Fibroblast of mammary gland (primary cell): ENCODE measurements around the gene RPS6KC1.

Experiments used
- DNase-seq: peaks from one replicate; pipeline ENCODE4 v3.0.0-alpha.2; 2010; ENCODE audit warnings: low read depth
- H3K4me3 ChIP-seq: 2 replicates; pipeline ENCODE4 v1.5.1; 2011; ENCODE audit warnings: low read depth, mild to moderate bottlenecking, low read length, moderate library complexity; ENCODE audit not compliant: control insufficient read depth
- TF ChIP-seq, protein P1 (sequence below): conservative IDR thresholded peaks from 2 replicates; pipeline ENCODE4 v1.5.1; 2011; ENCODE audit warnings: low read depth, low read length, inconsistent platforms; ENCODE audit not compliant: control insufficient read depth, insufficient read depth

Gene RPS6KC1

DNA sequence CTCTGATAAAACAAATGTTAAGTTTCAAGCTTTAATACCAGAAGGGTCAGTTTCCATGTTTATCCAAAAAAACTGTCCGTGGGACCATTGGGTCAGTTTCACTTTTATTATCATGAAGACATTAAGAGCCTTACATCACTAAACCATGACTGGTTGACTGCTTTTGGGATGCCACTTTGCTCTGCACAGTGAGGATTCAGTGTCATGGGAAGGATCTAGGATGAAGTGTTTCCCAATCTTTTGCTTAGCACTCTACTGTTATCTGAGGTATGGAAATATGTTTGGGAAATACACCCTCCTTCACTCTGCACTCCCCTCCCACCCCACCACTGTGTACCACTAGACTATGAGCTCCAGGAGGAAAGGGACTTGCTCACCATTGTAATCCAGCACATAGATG, 16.3 kb downstream of the RPS6KC1 start:
- TF ChIP-seq, protein P1, sequence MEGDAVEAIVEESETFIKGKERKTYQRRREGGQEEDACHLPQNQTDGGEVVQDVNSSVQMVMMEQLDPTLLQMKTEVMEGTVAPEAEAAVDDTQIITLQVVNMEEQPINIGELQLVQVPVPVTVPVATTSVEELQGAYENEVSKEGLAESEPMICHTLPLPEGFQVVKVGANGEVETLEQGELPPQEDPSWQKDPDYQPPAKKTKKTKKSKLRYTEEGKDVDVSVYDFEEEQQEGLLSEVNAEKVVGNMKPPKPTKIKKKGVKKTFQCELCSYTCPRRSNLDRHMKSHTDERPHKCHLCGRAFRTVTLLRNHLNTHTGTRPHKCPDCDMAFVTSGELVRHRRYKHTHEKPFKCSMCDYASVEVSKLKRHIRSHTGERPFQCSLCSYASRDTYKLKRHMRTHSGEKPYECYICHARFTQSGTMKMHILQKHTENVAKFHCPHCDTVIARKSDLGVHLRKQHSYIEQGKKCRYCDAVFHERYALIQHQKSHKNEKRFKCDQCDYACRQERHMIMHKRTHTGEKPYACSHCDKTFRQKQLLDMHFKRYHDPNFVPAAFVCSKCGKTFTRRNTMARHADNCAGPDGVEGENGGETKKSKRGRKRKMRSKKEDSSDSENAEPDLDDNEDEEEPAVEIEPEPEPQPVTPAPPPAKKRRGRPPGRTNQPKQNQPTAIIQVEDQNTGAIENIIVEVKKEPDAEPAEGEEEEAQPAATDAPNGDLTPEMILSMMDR, result no peak
- H3K4me3 ChIP-seq, result no peak overlapping the region
- DNase-seq, result peak; percentile 30

DNA sequence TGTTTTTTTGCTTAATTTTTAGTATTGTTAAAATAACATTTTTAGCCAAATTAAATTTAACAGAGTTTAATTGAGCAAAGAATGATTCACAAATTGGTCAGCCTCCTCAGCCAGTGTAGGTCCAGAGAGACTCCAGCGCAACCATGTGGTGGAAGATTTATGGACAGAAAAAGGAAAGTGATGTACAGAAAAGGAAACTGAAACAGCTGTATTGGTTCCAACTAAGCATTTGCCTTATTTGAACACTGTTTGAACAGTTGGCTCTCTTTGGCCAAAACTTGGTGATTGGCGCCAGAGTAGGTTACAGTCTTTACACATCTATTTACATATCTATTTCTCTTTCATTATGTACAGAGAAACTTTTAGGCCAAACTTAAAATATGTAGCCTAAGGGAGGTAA, 19.4 kb downstream of the RPS6KC1 start:
- H3K4me3 ChIP-seq, result no peak overlapping the region
- peak; percentile 85 for DNase-seq
- TF ChIP-seq, protein P1, result peak; percentile 21

GRCh38 chr1:213075725-213076124, 24.7 kb downstream of the RPS6KC1 start:
- TF ChIP-seq, protein P1, result no peak
- no peak overlapping the region for H3K4me3 ChIP-seq
- DNase-seq, result no peak

GRCh38 chr1:213082420-213083111, 31.5 kb downstream of the RPS6KC1 start:
- DNase-seq, result no peak
- TF ChIP-seq, protein P1, result no peak
- H3K4me3 ChIP-seq, result no peak overlapping the region

DNA sequence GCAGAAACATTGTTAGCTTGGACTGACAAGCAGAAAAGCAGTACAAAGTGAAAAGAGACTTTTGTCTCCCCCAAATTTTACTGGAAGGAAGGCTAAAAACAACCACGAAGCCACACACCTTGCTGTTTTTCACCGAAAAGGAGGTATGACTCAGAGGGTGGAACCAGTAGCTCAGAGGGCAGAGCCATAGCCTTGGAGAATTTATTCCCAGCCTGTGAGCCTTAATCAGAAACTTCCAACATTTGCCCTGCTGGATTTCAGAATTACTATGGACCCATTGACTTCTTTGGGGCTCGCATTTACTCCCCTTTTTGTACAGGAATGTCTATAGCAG, 32.0 kb downstream of the RPS6KC1 start:
- no peak overlapping the region for H3K4me3 ChIP-seq
- TF ChIP-seq, protein P1, result no peak
- DNase-seq, result peak; percentile 4

GRCh38 chr1:213087911-213088310, 36.9 kb downstream of the RPS6KC1 start:
- TF ChIP-seq, protein P1, result no peak
- no peak overlapping the region for H3K4me3 ChIP-seq
- no peak for DNase-seq
